ENCODE measurements around the gene GLT8D2.
A peak's percentile ranks its signal among the peaks of the same experiment; 100 is the strongest.

GLT8D2 gene

GRCh38 chr12:103964805-103965204 lies 85.2 kb downstream of the GLT8D2 start:
- Histone ChIP-seq H3K9ac (ENCODE audit: low read length) (peak overlapping the region; percentile 78), H3K9me3 (ENCODE audit: low read length) (no peaks in the 10 kb centered on the region), H3K4me3 (ENCODE audit: low read depth in 1 of 2, low read length in 2 of 2) (peak overlapping the region; percentile 69 to 90), H3K4me1 (ENCODE audit: insufficient read depth, low read length) (peaks cover 41% of the 10 kb centered on the region), H3K36me3 (ENCODE audit: insufficient read depth, low read length) (no peaks in the 10 kb centered on the region), H3K27me3 (ENCODE audit: control insufficient read depth in 1 of 2, insufficient read depth in 2 of 2, low read length in 2 of 2) (no peaks in the 10 kb centered on the region), H3K27ac (ENCODE audit: low read depth, low read length) (peak overlapping the region; percentile 95)

DNA sequence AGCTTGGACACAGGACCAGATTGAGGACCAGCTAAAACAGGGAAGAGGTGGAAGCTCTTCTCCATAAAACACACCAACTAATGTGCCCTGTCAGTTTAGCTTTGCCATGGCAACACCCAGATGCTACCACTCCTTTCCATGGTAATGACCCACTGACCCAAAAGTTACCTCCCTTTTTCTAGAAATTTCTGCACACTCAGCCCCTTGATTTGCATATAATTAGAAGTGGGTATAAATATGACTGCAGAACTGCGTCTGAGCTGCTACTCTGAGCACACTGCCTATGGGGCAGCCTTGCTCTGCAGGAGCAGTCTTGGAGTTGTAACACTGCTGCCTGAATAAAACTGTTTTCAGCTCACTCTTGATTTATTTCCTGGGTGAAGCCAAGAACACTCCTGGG lies 87.5 kb downstream of the GLT8D2 start:
- no peaks in the 10 kb centered on the region for H3K36me3 ChIP-seq (ENCODE audit: insufficient read depth, low read length)
- H3K9ac ChIP-seq (ENCODE audit: low read length), result no peak overlapping the region
- H3K27ac ChIP-seq (ENCODE audit: low read depth, low read length), result no peak overlapping the region
- peaks cover 28% of the 10 kb centered on the region for H3K4me1 ChIP-seq (ENCODE audit: insufficient read depth, low read length)
- no peaks in the 10 kb centered on the region for H3K9me3 ChIP-seq (ENCODE audit: low read length)
- no peak overlapping the region for H3K4me3 ChIP-seq (ENCODE audit: low read depth in 1 of 2, low read length in 2 of 2)
- no peaks in the 10 kb centered on the region for H3K27me3 ChIP-seq (ENCODE audit: control insufficient read depth in 1 of 2, insufficient read depth in 2 of 2, low read length in 2 of 2)

DNA sequence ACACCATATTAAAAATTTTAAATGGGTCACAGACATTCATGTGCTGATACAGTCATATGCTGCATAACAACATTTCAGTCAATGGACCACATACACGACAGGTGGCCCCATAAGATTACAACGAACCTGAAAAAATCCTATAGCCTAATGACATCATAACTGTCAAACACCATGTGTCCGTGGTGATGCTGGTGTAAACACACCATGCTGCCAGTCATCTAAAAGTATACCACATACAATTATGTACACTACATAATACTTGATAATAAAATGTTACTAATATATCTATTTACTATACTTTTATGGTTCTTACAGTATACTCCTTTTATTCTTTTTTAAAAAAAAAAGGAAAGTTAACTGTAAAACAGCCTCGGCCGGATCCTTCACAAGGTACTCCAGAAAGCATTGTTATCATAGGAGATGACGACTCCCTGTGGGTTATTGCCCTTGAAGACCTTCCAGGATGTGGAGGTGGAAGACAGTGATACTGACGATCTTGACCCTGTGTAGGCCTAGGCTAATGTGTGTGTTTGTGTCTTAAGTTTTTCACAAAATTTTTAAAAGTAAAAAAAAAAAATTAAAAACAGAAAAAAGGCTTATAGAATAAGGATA lies 89.3 kb downstream of the GLT8D2 start:
- Histone ChIP-seq H3K4me1 (ENCODE audit: insufficient read depth, low read length) (peaks cover 30% of the 10 kb centered on the region), H3K27me3 (ENCODE audit: control insufficient read depth in 1 of 2, insufficient read depth in 2 of 2, low read length in 2 of 2) (no peaks in the 10 kb centered on the region), H3K9ac (ENCODE audit: low read length) (no peak overlapping the region), H3K36me3 (ENCODE audit: insufficient read depth, low read length) (no peaks in the 10 kb centered on the region), H3K27ac (ENCODE audit: low read depth, low read length) (no peak overlapping the region), H3K4me3 (ENCODE audit: low read depth in 1 of 2, low read length in 2 of 2) (no peak overlapping the region), H3K9me3 (ENCODE audit: low read length) (no peaks in the 10 kb centered on the region)

DNA sequence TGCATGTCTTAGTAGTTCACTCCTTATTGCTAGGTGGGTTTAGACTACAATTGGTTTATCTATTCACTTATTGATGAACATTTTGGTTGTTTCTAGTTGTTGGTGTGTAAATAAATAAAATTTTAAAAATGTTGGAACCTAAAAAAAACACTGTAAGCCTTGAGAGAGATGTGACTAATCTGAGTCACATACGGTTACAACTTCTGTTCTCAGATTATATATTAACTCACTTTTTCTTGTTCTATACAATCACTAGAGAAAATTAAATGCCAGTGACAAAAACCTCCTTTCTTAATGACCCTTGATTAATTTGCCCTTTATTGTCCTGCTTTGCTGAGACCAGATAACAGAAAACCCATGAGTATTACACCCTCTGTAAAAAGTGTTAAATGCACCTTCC lies 91.4 kb downstream of the GLT8D2 start:
- Histone ChIP-seq H3K4me3 (ENCODE audit: low read depth in 1 of 2, low read length in 2 of 2) (no peak overlapping the region), H3K36me3 (ENCODE audit: insufficient read depth, low read length) (peaks cover 3% of the 10 kb centered on the region), H3K27me3 (ENCODE audit: control insufficient read depth in 1 of 2, insufficient read depth in 2 of 2, low read length in 2 of 2) (no peaks in the 10 kb centered on the region), H3K4me1 (ENCODE audit: insufficient read depth, low read length) (peaks cover 22% of the 10 kb centered on the region), H3K9me3 (ENCODE audit: low read length) (no peaks in the 10 kb centered on the region), H3K9ac (ENCODE audit: low read length) (no peak overlapping the region), H3K27ac (ENCODE audit: low read depth, low read length) (no peak overlapping the region)

- Histone ChIP-seq H3K27me3 (ENCODE audit: control insufficient read depth in 1 of 2, insufficient read depth in 2 of 2, low read length in 2 of 2) (no peaks in the 10 kb centered on the region), H3K36me3 (ENCODE audit: insufficient read depth, low read length) (peaks cover 10% of the 10 kb centered on the region), H3K9ac (ENCODE audit: low read length) (no peak overlapping the region), H3K9me3 (ENCODE audit: low read length) (no peaks in the 10 kb centered on the region), H3K27ac (ENCODE audit: low read depth, low read length) (no peak overlapping the region), H3K4me3 (ENCODE audit: low read depth in 1 of 2, low read length in 2 of 2) (peak overlapping the region in 1 of 2 donors; percentile 82), H3K4me1 (ENCODE audit: insufficient read depth, low read length) (peaks cover 16% of the 10 kb centered on the region)
These were observed 92.1 kb downstream of the GLT8D2 start for GRCh38 chr12:103957865-103958388.

DNA sequence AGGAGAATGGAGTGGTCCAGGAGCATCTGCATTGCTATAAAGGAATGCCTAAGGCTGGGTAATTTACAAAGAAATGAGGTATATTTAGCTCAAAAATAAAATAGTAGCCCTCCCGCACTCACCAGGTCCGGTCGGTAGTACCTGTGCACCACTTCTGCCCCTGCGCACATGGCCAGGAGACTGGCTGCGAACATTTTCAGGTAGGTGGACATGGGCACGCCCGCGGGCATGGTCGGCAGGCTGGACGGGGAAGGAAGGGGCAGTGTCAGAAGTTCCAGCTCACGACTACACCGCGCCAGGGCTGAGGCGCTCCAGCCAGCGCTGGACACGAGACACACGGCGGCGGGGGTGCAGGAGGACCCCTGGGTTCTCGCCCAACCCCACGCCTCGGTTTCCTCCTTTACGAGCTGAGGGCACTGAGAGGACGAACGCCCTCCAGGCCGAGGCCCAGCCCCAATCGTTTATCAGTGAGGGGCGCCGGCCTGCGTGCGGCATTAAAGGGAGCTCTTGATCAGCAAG lies 93.4 kb downstream of the GLT8D2 start:
- Histone ChIP-seq H3K9me3 (ENCODE audit: low read length) (no peaks in the 10 kb centered on the region), H3K4me1 (ENCODE audit: insufficient read depth, low read length) (peaks cover 16% of the 10 kb centered on the region), H3K9ac (ENCODE audit: low read length) (peak overlapping the region; percentile 39), H3K4me3 (ENCODE audit: low read depth in 1 of 2, low read length in 2 of 2) (peak overlapping the region; percentile 82 to 95), H3K27ac (ENCODE audit: low read depth, low read length) (peak overlapping the region; percentile 95), H3K27me3 (ENCODE audit: control insufficient read depth in 1 of 2, insufficient read depth in 2 of 2, low read length in 2 of 2) (no peaks in the 10 kb centered on the region), H3K36me3 (ENCODE audit: insufficient read depth, low read length) (peaks cover 23% of the 10 kb centered on the region)

GRCh38 chr12:103955811-103956508 lies 94.0 kb downstream of the GLT8D2 start:
- H3K27me3 ChIP-seq (ENCODE audit: control insufficient read depth in 1 of 2, insufficient read depth in 2 of 2, low read length in 2 of 2), result no peaks in the 10 kb centered on the region
- peaks cover 29% of the 10 kb centered on the region for H3K36me3 ChIP-seq (ENCODE audit: insufficient read depth, low read length)
- H3K9me3 ChIP-seq (ENCODE audit: low read length), result no peaks in the 10 kb centered on the region
- peak overlapping the region; percentile 82 to 95 for H3K4me3 ChIP-seq (ENCODE audit: low read depth in 1 of 2, low read length in 2 of 2)
- peak overlapping the region; percentile 39 for H3K9ac ChIP-seq (ENCODE audit: low read length)
- H3K27ac ChIP-seq (ENCODE audit: low read depth, low read length), result peak overlapping the region; percentile 95
- peaks cover 16% of the 10 kb centered on the region for H3K4me1 ChIP-seq (ENCODE audit: insufficient read depth, low read length)

DNA sequence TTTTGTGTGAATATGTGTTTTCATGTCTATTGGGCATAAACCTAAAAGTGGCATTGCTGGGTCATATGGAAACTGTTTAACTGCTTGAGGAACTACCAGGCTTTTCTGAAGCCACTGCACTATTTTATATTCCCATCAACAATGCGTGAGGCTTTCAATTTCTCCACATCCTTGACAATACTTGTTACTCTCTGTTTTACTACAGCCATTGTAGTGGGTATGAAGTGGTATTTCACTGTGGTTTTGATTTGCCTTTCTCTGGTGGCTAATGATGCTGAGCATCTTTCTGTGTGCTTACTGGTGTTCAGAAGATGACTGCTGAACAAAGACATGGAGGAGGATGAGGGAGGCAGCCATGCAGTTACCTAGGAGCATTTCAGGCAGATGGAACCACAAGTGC lies 97.5 kb downstream of the GLT8D2 start:
- H3K9me3 ChIP-seq (ENCODE audit: low read length), result no peaks in the 10 kb centered on the region

GRCh38 chr12:103948746-103949406 lies 101.1 kb downstream of the GLT8D2 start:
- no peak overlapping the region for H3K9ac ChIP-seq (ENCODE audit: low read length)
- no peak overlapping the region for H3K27ac ChIP-seq (ENCODE audit: low read depth, low read length)
- H3K36me3 ChIP-seq (ENCODE audit: insufficient read depth, low read length), result peaks cover 97% of the 10 kb centered on the region
- no peak overlapping the region for H3K4me3 ChIP-seq (ENCODE audit: low read depth in 1 of 2, low read length in 2 of 2)
- H3K9me3 ChIP-seq (ENCODE audit: low read length), result no peaks in the 10 kb centered on the region
- H3K27me3 ChIP-seq (ENCODE audit: control insufficient read depth in 1 of 2, insufficient read depth in 2 of 2, low read length in 2 of 2), result no peaks in the 10 kb centered on the region
- no peaks in the 10 kb centered on the region for H3K4me1 ChIP-seq (ENCODE audit: insufficient read depth, low read length)

More for the DNA sequence above, 97.5 kb downstream of the GLT8D2 start:
- Histone ChIP-seq H3K9ac (ENCODE audit: low read length) (no peak overlapping the region), H3K27me3 (ENCODE audit: control insufficient read depth in 1 of 2, insufficient read depth in 2 of 2, low read length in 2 of 2) (no peaks in the 10 kb centered on the region), H3K4me1 (ENCODE audit: insufficient read depth, low read length) (peaks cover 15% of the 10 kb centered on the region), H3K36me3 (ENCODE audit: insufficient read depth, low read length) (peaks cover 62% of the 10 kb centered on the region), H3K27ac (ENCODE audit: low read depth, low read length) (no peak overlapping the region), H3K4me3 (ENCODE audit: low read depth in 1 of 2, low read length in 2 of 2) (no peak overlapping the region)

GRCh38 chr12:103947871-103948555 lies 102.0 kb downstream of the GLT8D2 start:
- Histone ChIP-seq H3K4me3 (ENCODE audit: low read depth in 1 of 2, low read length in 2 of 2) (no peak overlapping the region), H3K9me3 (ENCODE audit: low read length) (no peaks in the 10 kb centered on the region), H3K27ac (ENCODE audit: low read depth, low read length) (no peak overlapping the region), H3K36me3 (ENCODE audit: insufficient read depth, low read length) (peaks cover 96% of the 10 kb centered on the region), H3K27me3 (ENCODE audit: control insufficient read depth in 1 of 2, insufficient read depth in 2 of 2, low read length in 2 of 2) (no peaks in the 10 kb centered on the region), H3K9ac (ENCODE audit: low read length) (no peak overlapping the region), H3K4me1 (ENCODE audit: insufficient read depth, low read length) (no peaks in the 10 kb centered on the region)

DNA sequence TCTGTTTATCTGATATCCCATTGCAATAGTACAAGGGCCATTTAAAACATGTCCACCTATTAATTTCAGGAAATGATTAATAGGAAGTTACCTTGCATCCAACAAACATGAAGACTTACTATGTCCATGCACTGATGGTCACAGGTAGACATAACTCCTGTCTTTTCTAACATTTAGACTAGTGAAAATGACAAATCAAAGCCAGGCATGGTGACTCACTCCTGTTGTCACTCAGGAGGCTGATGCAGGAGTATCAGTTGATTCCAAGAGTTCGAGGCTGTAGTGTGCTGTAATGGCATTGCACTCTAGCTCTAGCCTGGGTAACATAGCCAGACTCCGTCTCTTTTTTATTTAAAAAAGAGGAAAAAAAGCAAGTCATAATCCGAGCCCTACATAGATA lies 105.0 kb downstream of the GLT8D2 start:
- Histone ChIP-seq H3K36me3 (ENCODE audit: insufficient read depth, low read length) (peaks cover 96% of the 10 kb centered on the region), H3K27me3 (ENCODE audit: control insufficient read depth in 1 of 2, insufficient read depth in 2 of 2, low read length in 2 of 2) (no peaks in the 10 kb centered on the region), H3K9ac (ENCODE audit: low read length) (no peak overlapping the region), H3K9me3 (ENCODE audit: low read length) (no peaks in the 10 kb centered on the region), H3K4me1 (ENCODE audit: insufficient read depth, low read length) (no peaks in the 10 kb centered on the region), H3K27ac (ENCODE audit: low read depth, low read length) (no peak overlapping the region), H3K4me3 (ENCODE audit: low read depth in 1 of 2, low read length in 2 of 2) (no peak overlapping the region)
